Brain pericyte (primary cell): Measurements from ENCODE around the gene NCAPH2.

ENCODE experiments used
- DNase-seq: peaks from one replicate; pipeline ENCODE4 v3.0.0-alpha.2; 2012; ENCODE audit warnings: low read depth, low spot score

NCAPH2 gene

DNA sequence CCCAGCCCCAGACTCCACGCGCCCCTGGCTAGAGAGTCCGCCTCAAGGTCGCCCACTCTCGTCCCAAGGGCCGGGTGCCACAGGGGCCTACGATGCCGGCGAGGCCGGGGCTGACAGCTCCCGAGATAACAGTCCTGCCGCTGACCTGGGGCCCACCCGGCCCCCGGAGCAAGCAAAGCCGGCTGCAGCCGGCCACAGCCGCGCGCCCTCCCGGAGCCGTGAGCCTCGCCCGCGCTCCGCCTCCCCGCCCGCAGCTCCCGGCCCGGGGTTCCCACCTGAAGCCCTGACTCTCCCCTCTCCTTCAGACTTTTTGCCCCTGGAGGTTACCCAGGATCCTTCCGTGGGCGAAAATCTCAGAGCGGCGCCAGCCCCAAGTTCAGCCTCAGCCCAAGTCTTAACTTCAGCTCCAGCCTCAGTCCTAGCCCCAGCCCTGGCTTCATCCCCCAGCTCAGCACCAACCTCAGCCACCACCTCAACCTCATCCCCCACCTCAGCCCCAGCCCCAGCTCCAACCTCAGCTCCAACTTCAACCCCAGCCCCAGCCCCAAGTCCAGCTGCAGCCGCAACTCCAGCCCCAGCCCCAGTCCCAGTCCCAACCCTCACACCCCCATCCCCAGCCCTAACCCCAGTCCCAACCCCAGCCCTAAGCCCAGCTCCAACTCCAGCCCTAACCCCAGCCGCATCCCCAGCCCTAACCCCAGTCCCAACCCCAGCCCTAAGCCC lies 39.4 kb downstream of the NCAPH2 start:
- no peak for DNase-seq

DNA sequence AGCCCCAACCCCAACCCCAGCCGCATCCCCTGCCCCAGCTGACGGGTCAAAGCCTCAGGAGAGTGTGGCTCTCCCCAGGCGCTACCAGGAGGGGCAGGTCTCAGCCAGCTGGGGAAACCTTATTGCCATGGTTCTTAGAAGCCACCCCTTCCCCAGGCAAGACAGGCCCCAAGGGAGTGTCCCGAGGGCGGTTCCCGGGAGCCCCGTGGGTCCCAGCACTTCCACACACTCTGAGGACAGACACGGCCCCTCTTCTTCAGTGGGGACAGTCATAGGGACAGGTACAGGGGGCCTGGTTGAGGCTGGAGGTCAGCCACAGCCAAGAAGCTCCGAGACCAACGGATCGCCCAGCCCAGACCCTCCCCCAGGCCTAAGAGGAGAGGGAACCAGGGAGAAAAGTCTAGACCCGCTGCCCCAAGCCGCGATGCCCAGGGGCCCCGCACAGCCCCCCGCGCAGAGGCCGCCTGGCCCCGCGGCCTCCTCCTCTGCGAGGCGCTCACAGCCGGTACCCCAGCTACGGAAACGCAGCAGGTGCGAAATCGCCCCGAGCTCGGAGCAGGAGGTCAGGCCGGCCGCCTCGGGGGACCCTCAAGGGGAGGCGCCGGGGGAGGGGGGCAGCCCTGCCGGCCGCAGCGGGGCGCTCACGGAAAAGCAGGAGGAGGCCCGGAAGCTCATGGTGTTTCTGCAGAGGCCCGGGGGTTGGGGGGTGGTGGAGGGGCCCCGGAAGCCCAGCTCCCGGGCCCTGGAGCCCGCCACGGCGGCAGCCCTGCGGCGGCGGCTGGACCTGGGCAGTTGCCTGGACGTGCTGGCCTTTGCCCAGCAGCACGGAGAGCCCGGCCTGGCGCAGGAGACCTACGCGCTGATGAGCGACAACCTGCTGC lies 40.3 kb downstream of the NCAPH2 start:
- no peak for DNase-seq

DNA sequence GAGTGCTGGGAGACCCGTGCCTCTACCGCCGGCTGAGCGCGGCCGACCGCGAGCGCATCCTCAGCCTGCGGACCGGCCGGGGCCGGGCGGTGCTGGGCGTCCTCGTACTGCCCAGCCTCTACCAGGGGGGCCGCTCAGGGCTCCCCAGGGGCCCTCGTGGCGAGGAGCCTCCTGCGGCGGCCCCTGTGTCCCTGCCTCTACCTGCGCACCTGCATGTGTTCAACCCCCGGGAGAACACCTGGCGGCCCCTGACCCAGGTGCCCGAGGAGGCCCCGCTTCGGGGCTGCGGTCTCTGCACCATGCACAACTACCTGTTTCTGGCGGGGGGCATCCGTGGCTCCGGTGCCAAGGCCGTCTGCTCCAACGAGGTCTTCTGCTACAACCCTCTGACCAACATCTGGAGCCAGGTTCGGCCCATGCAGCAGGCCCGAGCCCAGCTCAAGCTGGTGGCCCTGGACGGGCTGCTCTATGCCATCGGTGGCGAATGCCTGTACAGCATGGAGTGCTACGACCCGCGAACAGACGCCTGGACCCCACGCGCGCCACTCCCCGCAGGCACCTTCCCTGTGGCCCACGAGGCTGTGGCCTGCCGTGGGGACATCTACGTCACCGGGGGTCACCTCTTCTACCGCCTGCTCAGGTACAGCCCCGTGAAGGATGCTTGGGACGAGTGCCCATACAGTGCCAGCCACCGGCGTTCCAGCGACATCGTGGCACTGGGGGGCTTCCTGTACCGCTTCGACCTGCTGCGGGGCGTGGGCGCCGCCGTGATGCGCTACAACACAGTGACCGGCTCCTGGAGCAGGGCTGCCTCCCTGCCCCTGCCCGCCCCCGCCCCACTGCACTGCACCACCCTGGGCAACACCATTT lies 41.1 kb downstream of the NCAPH2 start:
- no peak for DNase-seq

DNA sequence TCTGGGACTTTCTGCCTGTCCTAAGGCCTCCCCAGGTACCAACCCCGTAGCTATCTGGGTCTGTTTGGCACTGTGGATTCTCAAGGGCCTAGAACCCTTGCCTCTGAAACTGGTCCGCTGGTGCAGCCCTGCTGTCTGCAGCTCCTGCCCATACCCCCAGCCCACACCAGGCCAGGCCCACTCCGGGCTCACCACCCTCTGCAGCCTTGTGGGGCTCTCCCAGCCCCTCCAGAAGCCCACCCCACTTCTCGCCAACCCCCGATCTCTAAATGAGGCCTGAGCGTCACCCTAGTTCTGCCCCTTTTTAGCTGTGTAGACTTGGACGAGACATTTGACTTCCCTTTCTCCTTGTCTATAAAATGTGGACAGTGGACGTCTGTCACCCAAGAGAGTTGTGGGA lies 42.4 kb downstream of the NCAPH2 start:
- DNase-seq, result no peak

DNA sequence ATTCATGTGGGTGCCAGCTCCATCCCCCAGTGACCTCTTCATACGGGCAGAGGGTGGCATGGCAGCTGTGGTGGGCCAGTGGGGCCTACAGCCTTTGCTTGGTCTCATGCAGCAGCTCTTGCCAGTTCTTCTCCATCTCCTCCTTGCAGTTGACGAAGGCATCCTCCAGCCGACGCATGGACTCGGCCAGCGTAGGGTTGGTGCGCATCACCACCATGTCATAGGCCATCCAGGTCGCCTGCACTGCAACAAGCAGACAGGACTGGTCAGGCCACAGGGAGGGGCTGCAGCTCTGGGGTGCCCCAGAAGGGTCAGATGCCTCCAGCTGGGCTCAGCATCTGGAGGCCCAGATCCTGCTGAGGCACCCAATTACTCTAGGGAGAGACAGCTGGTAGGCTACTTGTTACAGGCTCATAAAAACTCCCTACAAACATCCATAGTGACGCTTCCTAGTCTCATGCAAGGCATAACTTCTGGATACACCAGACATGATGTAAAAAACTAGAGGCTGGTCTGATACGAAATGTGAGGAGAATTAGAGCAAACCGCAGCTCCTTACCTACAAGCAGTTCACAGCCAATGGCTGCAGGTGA lies 43.2 kb downstream of the NCAPH2 start:
- DNase-seq, result no peak

DNA sequence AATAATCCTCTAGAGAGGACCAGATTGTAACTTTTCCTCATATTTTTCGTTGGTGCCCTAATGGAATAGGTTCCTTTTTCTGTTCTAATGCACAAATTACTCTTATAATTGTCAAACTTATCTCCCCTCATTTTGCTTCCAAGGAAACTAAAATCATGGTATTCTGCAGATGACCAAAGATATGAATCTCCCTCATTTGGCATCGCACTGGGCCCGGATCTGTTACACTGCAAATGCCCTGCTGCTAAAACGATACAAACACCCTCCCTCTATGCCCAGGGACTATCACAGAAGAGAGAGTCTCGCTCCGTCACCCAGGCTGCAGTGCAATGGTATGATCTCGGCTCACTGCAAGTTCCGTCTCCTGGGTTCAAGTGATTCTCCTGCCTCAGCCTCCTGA lies 45.3 kb downstream of the NCAPH2 start:
- DNase-seq, result no peak

DNA sequence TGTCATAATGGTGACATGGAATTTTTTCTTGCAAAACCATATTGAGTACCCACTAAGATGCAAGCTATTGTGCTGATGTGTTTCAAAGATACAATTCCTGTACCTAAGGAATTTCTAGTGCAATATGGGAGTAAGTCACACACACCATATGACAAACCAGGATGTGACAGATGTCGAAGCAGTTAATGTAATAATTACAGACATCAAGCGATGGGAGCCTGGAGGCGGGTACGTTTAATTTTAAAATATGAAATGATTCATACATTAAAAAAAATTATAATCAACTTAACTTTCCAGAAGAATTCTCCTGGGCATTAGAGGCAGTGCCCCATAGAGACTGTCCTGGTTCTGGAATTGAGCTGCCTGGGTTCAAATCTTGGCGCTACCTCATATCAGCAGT lies 48.7 kb downstream of the NCAPH2 start:
- DNase-seq, result no peak

DNA sequence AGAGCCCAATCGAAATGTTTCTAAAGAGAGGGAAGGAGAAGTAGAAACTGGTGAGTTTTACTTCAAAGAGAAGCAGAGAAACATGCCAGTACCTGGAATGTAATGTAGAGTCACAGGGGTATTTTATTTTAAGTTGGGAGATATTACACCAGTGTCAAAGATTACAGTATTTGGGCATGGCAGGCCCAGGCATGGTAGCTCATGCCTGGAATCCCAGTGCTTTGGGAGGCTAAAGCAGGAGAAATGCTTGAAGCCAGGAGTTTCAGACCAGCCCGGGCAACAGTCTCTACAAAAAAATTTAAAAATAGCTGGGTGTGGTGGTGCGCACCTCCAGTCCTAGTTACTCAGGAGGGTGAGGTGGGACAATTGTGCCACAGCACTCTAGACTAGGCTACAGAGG lies 52.0 kb downstream of the NCAPH2 start:
- DNase-seq, result no peak

DNA sequence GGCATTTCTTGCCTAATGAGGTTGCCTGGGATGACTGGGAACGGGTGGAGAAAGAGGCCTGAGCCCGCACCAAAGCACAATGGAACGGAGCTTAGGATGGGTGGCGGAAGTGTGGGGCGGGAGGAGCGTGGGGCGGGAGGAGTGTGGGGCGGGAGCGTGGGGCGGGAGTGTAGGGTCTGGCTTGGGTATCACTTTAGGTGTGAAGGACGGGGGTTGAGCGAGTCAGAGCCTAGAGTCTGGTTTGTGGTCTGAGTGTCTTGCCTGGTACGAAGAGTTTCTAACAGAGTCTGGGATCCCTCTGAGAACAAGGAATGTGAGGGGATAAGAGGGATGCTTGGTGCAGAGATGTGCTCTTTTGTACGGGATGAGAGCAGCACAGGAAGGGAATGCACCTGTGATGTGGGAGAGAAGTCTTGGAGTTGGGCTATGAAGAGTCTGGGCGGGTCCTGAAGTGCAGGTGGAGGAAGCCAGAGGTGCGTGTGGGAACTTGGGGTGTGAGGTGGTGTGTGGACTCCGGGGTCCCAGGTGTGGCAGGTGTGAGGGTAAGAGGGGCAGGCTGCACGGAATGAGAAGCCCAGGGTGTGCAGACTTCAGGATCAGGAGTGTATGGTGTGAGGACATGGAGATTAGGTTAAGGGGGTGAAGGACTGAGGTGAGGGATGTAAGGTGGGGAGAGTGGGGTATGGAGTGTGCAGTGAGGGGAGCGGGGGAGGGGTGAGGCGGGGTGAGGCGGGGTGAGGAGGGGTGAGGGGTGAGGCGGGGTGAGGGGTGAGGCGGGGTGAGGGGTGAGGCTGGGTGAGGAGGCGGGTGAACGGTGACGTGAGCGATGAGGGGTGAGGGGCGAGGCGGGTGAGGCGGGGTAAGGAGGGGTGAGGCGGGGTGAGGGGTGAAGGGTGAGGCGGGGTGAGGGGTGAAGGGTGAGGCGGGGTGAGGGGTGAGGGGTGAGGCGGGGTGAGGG lies 53.7 kb downstream of the NCAPH2 start:
- DNase-seq, result no peak

DNA sequence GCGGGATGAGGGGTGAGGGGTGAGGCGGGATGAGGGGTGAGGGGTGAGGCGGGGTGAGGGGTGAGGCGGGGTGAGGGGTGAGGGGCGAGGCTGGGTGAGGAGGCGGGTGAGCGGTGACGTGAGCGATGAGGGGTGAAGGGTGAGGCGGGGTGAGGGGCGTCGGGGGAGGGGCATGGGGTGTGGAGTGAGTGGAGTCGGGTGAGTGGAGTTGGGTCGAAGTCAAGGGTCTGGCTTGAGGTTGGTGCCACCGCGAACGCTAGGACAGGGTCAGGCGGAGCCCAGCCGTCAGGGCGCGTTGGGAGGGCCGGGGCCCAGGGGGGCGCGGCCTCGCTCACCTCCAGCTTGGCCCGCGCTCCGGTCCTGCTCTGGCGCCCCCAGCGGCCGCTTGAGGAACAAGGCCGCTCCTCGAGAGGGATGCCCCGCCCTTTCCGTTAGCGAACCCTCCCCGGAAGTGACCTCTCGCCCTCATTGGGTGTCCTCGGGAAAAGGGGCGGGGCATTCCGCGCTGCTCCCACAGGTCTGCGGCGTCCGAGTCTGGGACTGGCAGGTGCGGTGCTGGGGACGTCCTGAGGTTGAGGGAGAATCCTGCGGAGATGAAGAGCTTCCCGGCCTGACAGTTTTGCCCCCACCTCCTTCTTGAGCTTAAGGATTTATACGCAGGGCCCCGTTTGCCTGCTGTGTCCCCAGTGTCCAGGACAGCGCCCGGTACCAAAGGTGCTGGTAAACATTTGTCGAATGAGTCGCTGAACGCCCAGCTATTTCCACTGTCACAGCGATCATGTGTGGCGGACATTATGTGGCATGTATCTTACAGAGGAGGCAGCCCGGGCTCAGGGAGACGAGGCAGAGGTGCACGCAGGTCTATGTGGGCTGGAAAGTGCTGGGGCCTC lies 54.7 kb downstream of the NCAPH2 start, which contains the start of gene SYCE3:
Gene SYCE3, minus strand, starts transcription at position 397 of the 890 bp plus-strand sequence. CDS start 6,514 bp downstream, outside the sequence.
- peak; percentile 41 for DNase-seq

DNA sequence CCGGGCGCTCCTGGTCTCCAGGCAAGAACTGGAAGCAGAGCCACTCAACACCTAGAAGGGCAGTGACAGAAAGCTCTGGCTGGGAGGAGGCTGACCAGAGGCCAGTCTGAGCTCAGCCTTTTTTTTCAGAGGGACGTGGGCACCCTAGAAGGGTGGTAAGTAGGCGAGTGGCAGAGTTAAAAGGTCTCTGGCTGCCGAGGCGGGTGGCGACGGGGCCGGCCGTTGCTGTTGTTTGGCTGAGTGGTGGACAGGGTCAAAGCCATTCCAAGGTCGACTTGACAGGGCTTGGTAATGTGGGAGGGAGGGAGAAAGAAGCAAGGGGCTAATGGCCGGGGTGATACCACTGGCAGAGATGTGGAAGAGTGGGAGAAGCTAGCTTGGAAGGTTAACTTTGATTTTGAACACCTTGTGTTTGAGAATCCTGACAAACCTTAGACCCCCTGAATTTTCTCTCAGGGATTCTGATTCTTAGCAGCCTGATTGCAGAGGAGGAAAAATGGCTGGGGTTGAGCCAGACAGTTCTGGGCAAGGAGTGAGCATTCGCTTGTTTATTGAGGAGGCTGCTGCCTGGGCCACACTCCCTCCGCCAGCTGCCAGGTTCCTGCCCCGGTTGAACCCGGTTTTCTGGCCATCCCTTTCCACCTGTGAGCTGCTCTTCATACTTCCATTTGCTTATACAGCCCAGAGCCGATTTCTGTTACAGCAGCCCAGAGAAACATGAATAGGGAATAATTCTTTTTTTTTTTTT lies 55.6 kb downstream of the NCAPH2 start:
- DNase-seq, result no peak

DNA sequence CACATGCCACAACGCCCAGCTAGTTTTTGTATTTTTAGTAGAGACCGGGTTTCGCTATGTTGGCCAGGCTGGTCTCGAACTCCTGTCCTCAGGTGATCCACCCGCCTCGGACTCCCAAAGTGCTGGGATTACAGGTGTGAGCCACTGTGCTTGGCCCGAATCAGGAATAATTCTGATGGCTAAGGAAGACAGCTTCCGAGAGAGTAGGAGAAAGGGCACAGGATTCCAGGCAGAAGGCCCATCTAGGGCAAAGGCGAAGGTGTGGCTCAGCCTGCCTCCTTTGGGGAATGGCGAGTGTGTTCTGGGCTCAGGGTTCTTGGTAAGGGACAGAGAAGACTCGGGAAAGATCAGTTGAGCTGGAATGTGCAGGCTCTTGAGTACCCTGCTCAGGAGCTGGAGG lies 56.3 kb downstream of the NCAPH2 start:
- DNase-seq, result no peak

DNA sequence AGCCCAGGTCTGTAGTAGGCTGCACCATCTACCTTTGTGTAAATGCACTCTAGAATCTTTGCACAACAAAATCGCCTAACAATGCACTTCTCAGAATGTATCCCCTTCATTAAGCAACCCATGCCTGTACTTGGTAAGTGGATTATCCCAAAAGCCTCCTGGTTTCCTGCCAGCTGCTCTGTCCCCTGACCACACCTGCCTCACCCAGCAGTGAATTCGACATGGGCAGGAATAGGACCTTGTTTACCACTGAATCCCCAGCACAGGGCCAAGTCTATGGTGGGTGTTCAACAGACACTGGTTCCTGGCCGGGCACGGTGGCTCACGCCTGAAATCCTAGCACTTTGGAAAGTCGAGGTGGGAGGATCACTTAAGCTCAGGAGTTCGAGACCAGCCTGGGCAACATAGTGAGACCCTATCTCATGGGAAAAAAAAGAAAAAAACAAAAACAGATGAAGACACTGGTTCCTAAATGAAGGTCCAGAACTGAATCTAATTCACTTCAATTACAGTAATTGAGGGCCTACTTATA lies 59.8 kb downstream of the NCAPH2 start:
- DNase-seq, result no peak

DNA sequence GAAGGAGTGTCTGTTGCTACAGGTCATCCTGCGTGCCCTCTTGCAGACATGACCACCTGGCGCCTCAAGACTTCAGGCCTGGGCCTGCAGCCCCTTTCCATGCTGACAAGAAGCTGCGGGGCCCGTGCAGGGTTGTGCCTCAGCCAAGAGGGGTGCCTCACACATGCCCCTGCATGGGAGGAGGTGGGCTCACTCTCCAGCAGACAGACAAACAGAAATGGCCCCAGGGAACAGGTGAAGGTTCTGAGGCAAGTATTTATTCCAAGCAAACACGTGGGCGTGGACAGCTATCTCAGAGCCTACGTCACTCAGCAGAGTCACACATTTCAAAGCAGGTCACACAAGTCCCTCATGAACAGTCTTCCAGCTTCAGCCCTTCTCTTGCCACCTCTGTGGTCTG lies 60.6 kb downstream of the NCAPH2 start:
- no peak for DNase-seq

DNA sequence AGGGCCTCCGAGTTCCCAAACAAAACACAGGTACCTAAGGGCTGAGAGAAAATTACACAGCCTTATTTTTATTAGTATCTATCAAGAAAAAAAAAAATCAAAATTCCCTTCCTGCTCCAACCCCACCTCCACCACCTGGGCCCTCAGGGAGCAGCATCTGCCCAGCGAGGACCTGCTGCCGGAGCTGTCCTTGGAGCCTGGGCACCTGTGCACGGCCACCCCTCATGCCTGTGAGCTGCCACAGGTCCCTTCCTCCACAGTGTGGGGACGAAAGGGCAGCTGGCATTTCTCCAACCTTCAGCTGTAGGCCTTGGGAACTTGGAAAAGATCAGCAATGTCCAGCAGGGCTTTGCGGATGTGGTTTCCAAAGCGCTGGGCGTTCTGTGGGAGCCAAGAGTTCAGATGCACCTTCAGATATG lies 61.0 kb downstream of the NCAPH2 start:
- no peak for DNase-seq

DNA sequence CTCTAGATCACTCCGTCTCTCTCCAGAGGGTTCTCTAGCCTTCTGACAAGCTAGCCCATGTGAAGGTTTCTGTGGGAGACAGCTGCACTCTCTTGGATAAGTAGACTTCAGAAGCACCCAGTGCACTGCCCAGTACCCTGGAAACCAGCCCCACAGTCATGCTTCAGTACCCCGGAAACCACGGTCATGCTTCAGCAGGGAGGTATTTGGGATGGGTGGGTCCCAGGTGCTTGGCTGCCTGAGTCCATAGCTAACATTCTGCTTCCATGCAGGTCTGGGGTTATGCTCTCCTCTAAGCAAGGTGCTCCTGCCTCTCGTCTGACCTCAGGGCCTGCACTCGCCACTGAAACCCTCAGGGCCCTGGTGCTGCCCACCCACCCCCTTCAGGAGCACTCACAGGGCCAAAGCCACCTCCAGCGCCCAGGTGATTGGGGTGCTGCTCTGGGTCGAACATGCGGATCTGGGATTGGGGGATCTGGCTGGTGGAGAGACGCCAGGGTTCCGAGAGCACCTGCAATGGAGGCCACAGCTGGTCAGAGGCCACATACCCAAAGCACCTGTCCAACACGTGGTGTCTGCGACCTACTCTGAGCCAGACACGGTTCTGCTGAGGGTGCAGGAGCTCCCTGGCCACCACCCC lies 62.0 kb downstream of the NCAPH2 start:
- DNase-seq, result no peak

DNA sequence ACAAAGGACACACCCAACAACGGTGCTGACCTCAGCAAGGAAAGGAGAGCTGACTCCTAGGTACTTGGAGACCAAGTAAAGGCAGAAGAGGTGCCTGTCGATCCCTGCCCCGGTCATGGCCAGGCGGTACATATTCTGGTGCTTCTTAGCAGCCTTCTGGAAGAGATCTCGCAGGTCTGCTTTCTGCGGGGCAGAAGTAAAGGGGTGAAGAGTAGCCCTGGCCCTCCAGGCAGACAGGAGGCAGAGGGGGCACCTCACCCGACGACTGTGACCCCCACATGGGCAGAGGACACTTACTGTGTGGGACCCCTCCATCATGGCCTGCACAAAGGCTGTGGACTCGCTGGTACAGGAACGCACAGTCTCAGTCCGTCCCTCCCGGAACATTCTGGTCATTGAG lies 62.8 kb downstream of the NCAPH2 start:
- DNase-seq, result no peak
